K562 (cell line): Measurements from ENCODE around the gene KCNH2. TPM values are rescaled to one million over a fixed set of nuclear protein-coding genes. Genes with fewer than 3 reads are reported as not detected.

Experiments
- ATAC-seq: fragments of 200-7000 bp; cut with Tn5 transposase; 3 replicates; pipeline ENCODE4 v1.9.1; 2020; ENCODE audit warnings: moderate library complexity
- BruUV-seq: library from RNA; stranded (reverse); fragments of 400-500 nt; replicated peaks from 2 replicates; lab custom pipeline; 2021; lab: Mats Ljungman, UMichigan
- CTCF ChIA-PET: fragments of 300-600 bp; formaldehyde crosslinking; extraction: SDS; loops from one replicate; lab custom pipeline; 2021; ENCODE audit warnings: low intra/inter-chr PET ratio; lab: Yijun Ruan, JAX
- POLR2A ChIA-PET: fragments of 300-600, 350-650 bp; sonication (Branson Sonifier 250); formaldehyde crosslinking; extraction: SDS; loops from one replicate; lab custom pipeline; 2021; ENCODE audit warnings: antibody characterized with exemption, inconsistent platforms; lab: Yijun Ruan, JAX
- DNase-seq, 4 experiments: peaks; one replicate each; pipeline versions ENCODE4 v3.0.0 to v3.0.0-alpha.2; 2011 to 2018; ENCODE audit warnings: low spot score in 3 of 4, mixed read lengths in 3 of 4; ENCODE audit errors: extremely low read depth in 1 of 4
- FAIRE-seq: peaks from 2 replicates; lab custom pipeline; 2011; peaks lifted over from hg19 to GRCh38; lab: Jason Lieb, UNC
- H2AFZ ChIP-seq: 2 replicates; pipeline ENCODE4 v1.6.0; 2011; ENCODE audit warnings: low read depth, low read length, control low read depth, inconsistent platforms
- H3K27ac ChIP-seq: fragments of 200-600 bp; 3 replicates; pipeline ENCODE4 v1.8.0; 2011; ENCODE audit warnings: low read depth, mild to moderate bottlenecking, control low read depth, inconsistent platforms, low read length, moderate library complexity, mixed read lengths; ENCODE audit errors: extremely low read depth
- H3K27me3 ChIP-seq, 2 experiments: fragments of 300-600 bp in 1 of 2; 2 replicates in 1 of 2; 3 replicates in 1 of 2; pipeline versions ENCODE4 v1.6.0 to v1.8.0; 2011; ENCODE audit warnings: inconsistent platforms in 2 of 2, low read length in 2 of 2, mild to moderate bottlenecking in 1 of 2, mixed read lengths in 1 of 2, moderate library complexity in 1 of 2; ENCODE audit not compliant: control insufficient read depth in 2 of 2, insufficient read depth in 2 of 2
- H3K36me3 ChIP-seq: fragments of 300-600 bp; 3 replicates; pipeline ENCODE4 v1.8.0; 2011; ENCODE audit warnings: mild to moderate bottlenecking, low read length, inconsistent platforms; ENCODE audit not compliant: control insufficient read depth, insufficient read depth
- H3K4me1 ChIP-seq, 2 experiments: fragments of 200-600 bp in 1 of 2; replicated peaks in 1 of 2; 2 replicates in 1 of 2; 3 replicates in 1 of 2; pipeline versions ENCODE4 v1.5.1 to v1.8.0; 2011; ENCODE audit warnings: inconsistent platforms in 2 of 2, low read length in 2 of 2, mild to moderate bottlenecking in 1 of 2, mixed read lengths in 1 of 2, moderate library complexity in 1 of 2; ENCODE audit not compliant: control insufficient read depth in 2 of 2, insufficient read depth in 2 of 2
- H3K4me2 ChIP-seq: 2 replicates; pipeline ENCODE4 v1.6.1; 2011; ENCODE audit warnings: low read length, control low read depth, inconsistent platforms, mixed read lengths; ENCODE audit not compliant: insufficient read depth
- H3K4me3 ChIP-seq: fragments of 200-600 bp; sonication (generic), shearing (Covaris generic); 2 replicates; pipeline ENCODE4 v1.5.1; 2016; ENCODE audit warnings: control low read depth, inconsistent platforms
- H3K79me2 ChIP-seq: fragments of 200-600 bp; 3 replicates; pipeline ENCODE4 v1.8.0; 2011; ENCODE audit warnings: low read length, inconsistent platforms; ENCODE audit not compliant: control insufficient read depth, insufficient read depth
- H3K9ac ChIP-seq, 2 experiments: 2 replicates each; pipeline versions ENCODE4 v1.6.0 to v1.6.1; 2011; ENCODE audit warnings: low read depth in 2 of 2, low read length in 2 of 2, control low read depth in 1 of 2, inconsistent platforms in 1 of 2, mild to moderate bottlenecking in 1 of 2, mixed read lengths in 1 of 2; ENCODE audit not compliant: insufficient read depth in 1 of 2
- H3K9me1 ChIP-seq: one replicate; pipeline ENCODE4 v1.6.0; 2011; ENCODE audit warnings: inconsistent platforms, mild to moderate bottlenecking, low read length, moderate library complexity; ENCODE audit not compliant: control insufficient read depth, insufficient read depth
- H3K9me3 ChIP-seq: replicated peaks from 2 replicates; pipeline ENCODE4 v1.5.1; 2011; ENCODE audit warnings: low read depth, low read length, inconsistent platforms; ENCODE audit not compliant: control insufficient read depth, insufficient read depth
- H4K20me1 ChIP-seq: replicated peaks from 2 replicates; pipeline ENCODE4 v1.6.1; 2011; ENCODE audit warnings: low read length, inconsistent platforms, mixed read lengths; ENCODE audit not compliant: control insufficient read depth, insufficient read depth
- HOXB6 ChIP-seq: fragments of 250-450 bp; sonication (Bioruptor Pico); IDR thresholded peaks from 2 replicates; pipeline ENCODE4 v1.5.1; 2022; ENCODE audit warnings: mild to moderate bottlenecking, borderline replicate concordance
- PCBP1 ChIP-seq: fragments of 200-400 bp; formaldehyde crosslinking; IDR thresholded peaks from 2 replicates; pipeline ENCODE4 v1.6.1; 2018; ENCODE audit warnings: mild to moderate bottlenecking, low read depth, low read length; ENCODE audit not compliant: poor library complexity, severe bottlenecking
- RBFOX2 ChIP-seq: fragments of 200-400 bp; formaldehyde crosslinking; IDR thresholded peaks from 2 replicates; pipeline ENCODE4 v1.6.1; 2017; ENCODE audit warnings: low read depth, mild to moderate bottlenecking, low read length, moderate library complexity
- USF1 ChIP-seq: sonication (generic); formaldehyde crosslinking; IDR thresholded peaks from 2 replicates; pipeline ENCODE4 v1.9.0; 2022; ENCODE audit warnings: mild to moderate bottlenecking, missing genetic modification reagents
- VEZF1 ChIP-seq: fragments of 200-800 bp; sonication (Bioruptor generic); IDR thresholded peaks from 2 replicates; pipeline ENCODE4 v1.6.1; 2017; ENCODE audit warnings: missing genetic modification characterization, missing compliant biosample characterization
- WGBS: fragments of 100-300 bp; shearing (Covaris generic); methylation state at CpG from one replicate; pipeline ENCODE4 v1.1.6; 2016; ENCODE audit warnings: low coverage, mixed read lengths; ENCODE audit not compliant: insufficient coverage; ENCODE audit errors: missing lambda C conversion rate; 5-methylcytosine and 5-hydroxymethylcytosine counted together
- in situ Hi-C: fragments of 300-500 bp; cut with MboI; formaldehyde crosslinking; loops from 4 replicates; pipeline ENCODE4 v1.15.0; 2018; ENCODE audit warnings: inconsistent platforms, mixed read lengths
- intact Hi-C: fragments of 100-400 bp; cut with micrococcal nuclease; formaldehyde crosslinking; loops from 2 replicates; pipeline ENCODE4 v1.14.2; 2022
- polyA plus RNA-seq, 8 experiments: library from polyadenylated mRNA; depleted of rRNA in 4 of 8; stranded (reverse) in 5 of 8; unstranded in 3 of 8; fragments of >200 nt; fragmentation: Nextera tagmentation in 2 of 8; fragmentation: Illumina TruSeq in 1 of 8; extraction: Ambion mirVana in 2 of 8; extraction: Trizol in 1 of 8; gene quantifications; 2 replicates each; pipeline versions ENCODE4 v1.2.1 to v1.2.3, GENCODE V29; 2011 to 2014; ENCODE audit warnings: inconsistent platforms in 1 of 8, missing spikeins in 1 of 8
- total RNA-seq, 7 experiments: library from RNA; depleted of rRNA in 6 of 7; stranded (reverse); fragments of >200 nt in 6 of 7; fragmentation: Illumina TruSeq in 2 of 7; extraction: Trizol in 2 of 7; gene quantifications; 2 replicates each; pipeline versions ENCODE4 v1.2.1 to v1.2.3, GENCODE V29; 2011 to 2021; ENCODE audit warnings: low replicate concordance in 1 of 7

The KCNH2 gene
- total and polyA plus RNA-seq, 9 of the 15 experiments (the other 6 are each of a cell fraction or from before 2014, with no cell fraction given): 18.1 to 368 (median 218) TPM

GRCh38 chr7:151013356-151013732, 35.2 kb upstream of the KCNH2 start:
- Histone ChIP-seq H3K27me3 (no peaks in the 10 kb centered on the region; a peak in 1 of 5 replicates), H3K9me1 (no peaks in the 10 kb centered on the region), H2AFZ (no peak overlapping the region), H4K20me1 (no peaks in the 10 kb centered on the region), H3K36me3 (peaks cover 40% of the 10 kb centered on the region; the same call in 2 of the 3 replicates), H3K4me3 (no peak overlapping the region), H3K27ac (no peak overlapping the region), H3K4me2 (no peak overlapping the region), H3K9ac (peak overlapping the region in 1 of 2 experiments; percentile 40; a peak in 1 of 4 replicates), H3K4me1 (peaks cover 42 to 84% of the 10 kb centered on the region in 2 experiments), H3K79me2 (peaks cover 45% of the 10 kb centered on the region)
- FAIRE-seq (no peak), DNase-seq (peak in 2 of 4 experiments; percentile 50 to 57), ATAC-seq (no peak)
- POLR2A ChIA-PET: interaction anchor here (1.4 to 8.4 kb wide), 2 partner anchors 11 to 21 kb away, joined by 3 to 146 read pairs; partner anchors contain the start of genes ABCB8 and ATG9B
- 91% methylated on average over 15 of the region's 26 CpGs for WGBS
- in situ Hi-C loops (no loop called here), intact Hi-C loops (loop anchor here (10.0 kb wide), 1 partner anchor 161 kb away; no protein-coding TSS in a partner anchor)
- no TSS peak for BruUV-seq
- CTCF ChIA-PET: interaction anchor here (1.6 kb wide), 1 partner anchor 98 kb away, joined by 5 read pairs; no protein-coding TSS in a partner anchor
- TF ChIP-seq RBFOX2: peak; percentile 35; the same call in 1 of the 2 replicates
- TF ChIP-seq PCBP1: peak; percentile 26
- TF ChIP-seq VEZF1 (CRISPR knock-in tag): peak; percentile 5; the same call in 1 of the 2 replicates
- TF ChIP-seq USF1 (CRISPR knock-in tag): 0 out of 2 replicates have a peak, but pooled peaks have one; percentile 6
- no peak for TF ChIP-seq HOXB6 (CRISPR knock-in tag)
- TF ChIP-seq, all 486 proteins: peak for 4
- H3K9me3 ChIP-seq: no peaks in the 10 kb centered on the region
